Measurements from ENCODE around the gene PTPRJ. TPM values are rescaled to one million over a fixed set of nuclear protein-coding genes. Genes with fewer than 3 reads are reported as not detected.

Gene PTPRJ
- total RNA-seq, 6 experiments from 2014 or later, result 15.7 to 20.8 (median 19.2) TPM

GRCh38 chr11:48080301-48080861 is 100.0 kb downstream of the PTPRJ start:
- H3K9me3 Mint-ChIP-seq, result no peaks in the 10 kb centered on the region; the same call in 1 of the 2 replicates
- peaks cover 40% of the 10 kb centered on the region for H3K4me1 Mint-ChIP-seq (ENCODE audit: low read depth)
- no peak for TF ChIP-seq CTCF (IDR thresholded peaks at IDR 0.05)
- peaks cover 26% of the 10 kb centered on the region for H3K36me3 Mint-ChIP-seq (ENCODE audit: low read depth)
- H3K4me3 Mint-ChIP-seq, result no peak overlapping the region; the same call in 1 of the 2 replicates
- H3K27me3 Mint-ChIP-seq (ENCODE audit: insufficient read depth), result peaks cover 1% of the 10 kb centered on the region; the same call in 1 of the 2 replicates
- DNase-seq, result no peak
- peak overlapping the region; percentile 74 for H3K27ac Mint-ChIP-seq

GRCh38 chr11:48081151-48082010 is 101.0 kb downstream of the PTPRJ start:
- Mint-ChIP-seq H3K4me1 (ENCODE audit: low read depth) (peaks cover 40% of the 10 kb centered on the region), H3K27ac (peak overlapping the region; percentile 74), H3K27me3 (ENCODE audit: insufficient read depth) (peaks cover 1% of the 10 kb centered on the region; the same call in 1 of the 2 replicates), H3K4me3 (peak overlapping the region; percentile 30; the same call in 1 of the 2 replicates), H3K36me3 (ENCODE audit: low read depth) (peaks cover 26% of the 10 kb centered on the region), H3K9me3 (no peaks in the 10 kb centered on the region; the same call in 1 of the 2 replicates)
- no peak for TF ChIP-seq CTCF (IDR thresholded peaks at IDR 0.05)
- peak; percentile 32 for DNase-seq

GRCh38 chr11:48082771-48083170 is 102.4 kb downstream of the PTPRJ start:
- TF ChIP-seq CTCF (IDR thresholded peaks at IDR 0.05), result no peak
- H3K4me3 Mint-ChIP-seq, result no peak overlapping the region

GRCh38 chr11:48083421-48083820 is 103.1 kb downstream of the PTPRJ start:
- no peak for DNase-seq
- Mint-ChIP-seq H3K27ac (no peak overlapping the region), H3K27me3 (ENCODE audit: insufficient read depth) (no peaks in the 10 kb centered on the region), H3K36me3 (ENCODE audit: low read depth) (peaks cover 14% of the 10 kb centered on the region; the same call in 1 of the 2 replicates), H3K4me1 (ENCODE audit: low read depth) (peaks cover 28% of the 10 kb centered on the region), H3K4me3 (no peak overlapping the region), H3K9me3 (no peaks in the 10 kb centered on the region; the same call in 1 of the 2 replicates)
- TF ChIP-seq CTCF (IDR thresholded peaks at IDR 0.05), result no peak

More at GRCh38 chr11:48082771-48083170, 102.4 kb downstream of the PTPRJ start:
- Mint-ChIP-seq H3K9me3 (no peaks in the 10 kb centered on the region; the same call in 1 of the 2 replicates), H3K27ac (no peak overlapping the region), H3K27me3 (ENCODE audit: insufficient read depth) (no peaks in the 10 kb centered on the region), H3K36me3 (ENCODE audit: low read depth) (peaks cover 19% of the 10 kb centered on the region), H3K4me1 (ENCODE audit: low read depth) (peaks cover 33% of the 10 kb centered on the region)
- no peak for DNase-seq

GRCh38 chr11:48085688-48086087 is 105.3 kb downstream of the PTPRJ start:
- H3K27me3 Mint-ChIP-seq (ENCODE audit: insufficient read depth), result no peaks in the 10 kb centered on the region
- no peak for DNase-seq
- H3K4me3 Mint-ChIP-seq, result no peak overlapping the region
- H3K27ac Mint-ChIP-seq, result no peak overlapping the region
- TF ChIP-seq CTCF (IDR thresholded peaks at IDR 0.05), result no peak
- H3K9me3 Mint-ChIP-seq, result no peaks in the 10 kb centered on the region; the same call in 1 of the 2 replicates
- peaks cover 20% of the 10 kb centered on the region for H3K4me1 Mint-ChIP-seq (ENCODE audit: low read depth)
- peaks cover 7% of the 10 kb centered on the region; the same call in 1 of the 2 replicates for H3K36me3 Mint-ChIP-seq (ENCODE audit: low read depth)

All from HFFc6 (cell line).